ENCODE measurements around the gene RBM15. TPM values are rescaled to one million over a fixed set of nuclear protein-coding genes. Genes with fewer than 3 reads are reported as not detected.

Gene RBM15
- total RNA-seq, 2 donors from 2014 or later: 27.3 to 53.5 TPM

GRCh38 chr1:110344152-110344551 is 5.0 kb downstream of the RBM15 start:
- Histone ChIP-seq H3K27ac (no peak overlapping the region), H3K4me1 (ENCODE audit: control insufficient read depth in 1 of 2, low read depth in 2 of 2) (peaks cover 59 to 84% of the 10 kb centered on the region in 2 donors), H3K27me3 (replicated peaks; ENCODE audit: insufficient read depth) (no peaks in the 10 kb centered on the region), H3K9me3 (no peaks in the 10 kb centered on the region), H3K36me3 (peaks cover 16% of the 10 kb centered on the region), H3K4me3 (no peak overlapping the region)
- TF ChIP-seq, protein P1, sequence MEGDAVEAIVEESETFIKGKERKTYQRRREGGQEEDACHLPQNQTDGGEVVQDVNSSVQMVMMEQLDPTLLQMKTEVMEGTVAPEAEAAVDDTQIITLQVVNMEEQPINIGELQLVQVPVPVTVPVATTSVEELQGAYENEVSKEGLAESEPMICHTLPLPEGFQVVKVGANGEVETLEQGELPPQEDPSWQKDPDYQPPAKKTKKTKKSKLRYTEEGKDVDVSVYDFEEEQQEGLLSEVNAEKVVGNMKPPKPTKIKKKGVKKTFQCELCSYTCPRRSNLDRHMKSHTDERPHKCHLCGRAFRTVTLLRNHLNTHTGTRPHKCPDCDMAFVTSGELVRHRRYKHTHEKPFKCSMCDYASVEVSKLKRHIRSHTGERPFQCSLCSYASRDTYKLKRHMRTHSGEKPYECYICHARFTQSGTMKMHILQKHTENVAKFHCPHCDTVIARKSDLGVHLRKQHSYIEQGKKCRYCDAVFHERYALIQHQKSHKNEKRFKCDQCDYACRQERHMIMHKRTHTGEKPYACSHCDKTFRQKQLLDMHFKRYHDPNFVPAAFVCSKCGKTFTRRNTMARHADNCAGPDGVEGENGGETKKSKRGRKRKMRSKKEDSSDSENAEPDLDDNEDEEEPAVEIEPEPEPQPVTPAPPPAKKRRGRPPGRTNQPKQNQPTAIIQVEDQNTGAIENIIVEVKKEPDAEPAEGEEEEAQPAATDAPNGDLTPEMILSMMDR (IDR thresholded peaks at IDR 0.05): no peak
- ATAC-seq (ENCODE audit: insufficient number of reproducible peaks, low FRiP score, low read depth) (no peak), DNase-seq (ENCODE audit: low spot score) (no peak)

GRCh38 chr1:110345480-110345879 is 6.3 kb downstream of the RBM15 start:
- Histone ChIP-seq H3K9me3 (no peaks in the 10 kb centered on the region), H3K27ac (no peak overlapping the region), H3K36me3 (peaks cover 16% of the 10 kb centered on the region), H3K4me3 (no peak overlapping the region), H3K27me3 (replicated peaks; ENCODE audit: insufficient read depth) (no peaks in the 10 kb centered on the region), H3K4me1 (ENCODE audit: control insufficient read depth in 1 of 2, low read depth in 2 of 2) (peaks cover 67 to 90% of the 10 kb centered on the region in 2 donors)
- TF ChIP-seq, protein P1 (IDR thresholded peaks at IDR 0.05): no peak
- ATAC-seq (ENCODE audit: insufficient number of reproducible peaks, low FRiP score, low read depth): no peak
- DNase-seq (ENCODE audit: low spot score): no peak

DNA sequence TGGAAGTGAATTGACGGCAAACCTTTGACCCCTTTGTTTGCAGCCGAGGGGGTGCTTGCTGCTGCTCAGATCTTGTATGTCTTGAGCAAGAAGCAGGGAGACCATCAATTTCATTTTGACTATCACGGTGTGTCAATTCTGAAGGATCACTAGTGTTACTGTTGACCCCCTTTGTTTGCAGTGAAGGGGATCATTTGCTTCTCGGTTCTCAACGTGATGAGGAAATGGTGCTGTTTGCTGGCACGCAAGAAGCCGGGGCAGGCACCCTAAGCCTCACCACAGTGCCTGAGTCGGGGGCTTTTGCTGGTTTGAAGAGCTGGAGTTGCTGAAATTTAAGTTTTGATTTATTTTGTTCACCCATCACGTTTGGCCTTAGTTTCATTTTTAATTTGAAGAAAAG is 7.5 kb downstream of the RBM15 start:
- Histone ChIP-seq H3K27ac (no peak overlapping the region), H3K4me1 (ENCODE audit: control insufficient read depth in 1 of 2, low read depth in 2 of 2) (peaks cover 59 to 83% of the 10 kb centered on the region in 2 donors), H3K9me3 (no peaks in the 10 kb centered on the region), H3K36me3 (peaks cover 14% of the 10 kb centered on the region), H3K27me3 (replicated peaks; ENCODE audit: insufficient read depth) (no peaks in the 10 kb centered on the region), H3K4me3 (no peak overlapping the region)
- TF ChIP-seq, protein P1 (IDR thresholded peaks at IDR 0.05): no peak
- no peak for DNase-seq (ENCODE audit: low spot score)
- no peak for ATAC-seq (ENCODE audit: insufficient number of reproducible peaks, low FRiP score, low read depth)

DNA sequence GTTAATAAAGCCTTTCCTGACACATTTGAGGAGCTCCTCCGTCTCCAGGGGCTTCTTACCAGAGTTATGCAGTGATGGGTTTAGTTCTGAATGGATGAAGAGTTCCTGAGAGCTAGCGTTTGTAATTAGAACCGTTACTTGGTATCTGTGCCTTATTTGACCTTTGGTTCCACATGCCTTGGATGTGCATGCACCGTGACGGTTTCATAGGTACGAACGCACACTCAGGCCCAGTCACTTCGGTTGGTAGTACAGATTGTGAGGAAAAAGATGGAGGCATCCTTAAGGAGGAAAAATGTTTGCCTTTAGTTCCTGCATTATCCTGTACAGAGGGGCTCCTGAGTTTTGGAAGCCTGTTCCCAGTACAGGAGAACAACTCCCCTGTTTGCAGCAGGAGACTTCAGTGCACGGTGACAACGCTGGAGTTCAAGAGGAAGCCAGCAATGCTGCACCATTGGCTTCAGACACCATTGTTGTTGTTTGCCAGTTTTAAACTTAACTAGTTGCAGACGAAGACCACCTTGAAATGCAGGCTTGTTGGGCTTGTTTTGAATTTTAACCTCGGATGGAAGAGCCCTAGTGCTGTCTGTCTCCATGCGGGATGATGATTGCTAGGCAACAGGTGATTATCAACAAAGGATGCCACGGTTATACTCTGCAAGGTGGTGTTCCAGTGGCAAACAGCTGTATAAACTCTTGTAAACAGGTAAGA is 8.2 kb downstream of the RBM15 start:
- peaks cover 53 to 76% of the 10 kb centered on the region in 2 donors for H3K4me1 ChIP-seq (ENCODE audit: control insufficient read depth in 1 of 2, low read depth in 2 of 2)
- H3K27ac ChIP-seq: no peak overlapping the region
- no peaks in the 10 kb centered on the region for H3K27me3 ChIP-seq (replicated peaks; ENCODE audit: insufficient read depth)
- DNase-seq (ENCODE audit: low spot score) (no peak), ATAC-seq (ENCODE audit: insufficient number of reproducible peaks, low FRiP score, low read depth) (no peak)
- no peaks in the 10 kb centered on the region for H3K9me3 ChIP-seq
- TF ChIP-seq, protein P1 (IDR thresholded peaks at IDR 0.05): no peak
- peaks cover 9% of the 10 kb centered on the region for H3K36me3 ChIP-seq
- no peak overlapping the region for H3K4me3 ChIP-seq

DNA sequence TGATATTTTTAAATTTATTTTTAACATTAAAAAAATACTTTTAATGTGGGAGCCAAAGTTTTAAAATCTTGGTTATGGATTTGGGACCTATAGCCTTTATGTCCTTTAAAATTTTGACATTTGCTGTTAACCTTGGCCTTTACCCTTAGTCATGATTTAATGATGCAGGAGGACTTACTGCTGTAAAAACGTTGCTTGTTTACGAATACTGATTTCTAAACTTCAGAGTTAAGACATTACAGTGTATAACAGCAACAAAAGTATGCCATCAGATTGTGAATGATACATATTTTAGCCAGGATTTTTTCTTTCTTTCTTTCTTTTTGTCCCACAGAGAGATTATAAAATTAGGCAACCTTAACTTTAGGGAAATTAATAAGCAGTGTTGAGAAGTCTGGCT is 8.9 kb downstream of the RBM15 start:
- Histone ChIP-seq H3K27ac (no peak overlapping the region), H3K4me1 (ENCODE audit: control insufficient read depth in 1 of 2, low read depth in 2 of 2) (peaks cover 47 to 69% of the 10 kb centered on the region in 2 donors)
- no peak for DNase-seq (ENCODE audit: low spot score)

More for the DNA sequence above, 8.9 kb downstream of the RBM15 start:
- Histone ChIP-seq H3K27me3 (replicated peaks; ENCODE audit: insufficient read depth) (no peaks in the 10 kb centered on the region), H3K9me3 (no peaks in the 10 kb centered on the region), H3K36me3 (peaks cover 9% of the 10 kb centered on the region), H3K4me3 (no peak overlapping the region)
- TF ChIP-seq, protein P1 (IDR thresholded peaks at IDR 0.05): no peak
- ATAC-seq (ENCODE audit: insufficient number of reproducible peaks, low FRiP score, low read depth): no peak
